GM18861 (cell line): Measurements from ENCODE around the gene HDAC1.
"Not testable (repeated sequence)": the region's sequence is repeated elsewhere in the genome, so short reads cannot be mapped to it uniquely, and the experiment has no call there.

Experiments
- ATAC-seq: cut with Tn5 transposase; IDR thresholded peaks from one replicate; pipeline ENCODE4 v1.9.1; 2021; ENCODE audit not compliant: unreplicated experiment

The HDAC1 gene

GRCh38 chr1:32273391-32274208 lies 18.3 kb upstream of the HDAC1 start:
- no peak for ATAC-seq

GRCh38 chr1:32274646-32275340 lies 17.1 kb upstream of the HDAC1 start:
- ATAC-seq, result no peak

GRCh38 chr1:32275424-32275823 lies 16.5 kb upstream of the HDAC1 start:
- no peak for ATAC-seq

GRCh38 chr1:32276032-32276782 lies 15.7 kb upstream of the HDAC1 start:
- ATAC-seq, result no peak

GRCh38 chr1:32284777-32285176 lies 7.1 kb upstream of the HDAC1 start:
- ATAC-seq, result not testable (repeated sequence)

- no peak for ATAC-seq
Observed at GRCh38 chr1:32285658-32286057, 6.2 kb upstream of the HDAC1 start.

GRCh38 chr1:32286763-32287162 lies 5.1 kb upstream of the HDAC1 start:
- no peak for ATAC-seq

GRCh38 chr1:32289256-32289655 lies 2.6 kb upstream of the HDAC1 start:
- no peak for ATAC-seq

GRCh38 chr1:32291145-32291707 lies 657 bp upstream of the HDAC1 start:
- ATAC-seq, result no peak

- ATAC-seq, result not testable (repeated sequence)
Observed at GRCh38 chr1:32298211-32298610, 6.3 kb downstream of the HDAC1 start.

- no peak for ATAC-seq
Observed at GRCh38 chr1:32299327-32299726, 7.4 kb downstream of the HDAC1 start.

- no peak for ATAC-seq
Observed at GRCh38 chr1:32303358-32303757, 11.5 kb downstream of the HDAC1 start.

GRCh38 chr1:32303997-32304622 lies 12.2 kb downstream of the HDAC1 start:
- no peak for ATAC-seq

GRCh38 chr1:32305310-32305709 lies 13.4 kb downstream of the HDAC1 start:
- no peak for ATAC-seq

- ATAC-seq, result no peak
Observed at GRCh38 chr1:32307324-32307723, 15.4 kb downstream of the HDAC1 start.

- ATAC-seq, result no peak
Observed at GRCh38 chr1:32309960-32310359, 18.1 kb downstream of the HDAC1 start.

- ATAC-seq, result no peak
Observed at GRCh38 chr1:32311709-32312393, 20.0 kb downstream of the HDAC1 start.

GRCh38 chr1:32316903-32317277 lies 25.0 kb downstream of the HDAC1 start:
- no peak for ATAC-seq

GRCh38 chr1:32318127-32318869 lies 26.4 kb downstream of the HDAC1 start:
- ATAC-seq, result no peak
